Stimulated activated CD4-positive, alpha-beta T cell treated with anti-CD3 and anti-CD28 coated beads, Interleukin-12 subunit alpha, Interleukin-12 subunit beta, amount 100 ng/mL, for 4 hours (primary cell): ENCODE data around the gene PLCG2.

Experiments
- DNase-seq: peaks from one replicate; pipeline ENCODE4 v3.0.0-alpha.2; 2020

Gene PLCG2

GRCh38 chr16:81882559-81882958 is 103.5 kb downstream of the PLCG2 start:
- DNase-seq, result no peak

GRCh38 chr16:81883235-81883634 is 104.1 kb downstream of the PLCG2 start:
- DNase-seq, result no peak

- peak; percentile 6 for DNase-seq
These were observed 107.0 kb downstream of the PLCG2 start for GRCh38 chr16:81885976-81886586.

GRCh38 chr16:81888520-81889394 is 109.7 kb downstream of the PLCG2 start:
- DNase-seq, result no peak

GRCh38 chr16:81891736-81892364 is 112.8 kb downstream of the PLCG2 start:
- no peak for DNase-seq

GRCh38 chr16:81894592-81894991 is 115.5 kb downstream of the PLCG2 start:
- DNase-seq, result no peak

GRCh38 chr16:81896902-81897301 is 117.8 kb downstream of the PLCG2 start:
- DNase-seq, result no peak

GRCh38 chr16:81899601-81900000 is 120.5 kb downstream of the PLCG2 start:
- DNase-seq, result no peak

- no peak for DNase-seq
These were observed 120.9 kb downstream of the PLCG2 start for GRCh38 chr16:81900014-81900413.

GRCh38 chr16:81900456-81900855 is 121.4 kb downstream of the PLCG2 start:
- DNase-seq, result no peak

- no peak for DNase-seq
These were observed 122.4 kb downstream of the PLCG2 start for GRCh38 chr16:81901484-81901883.

- DNase-seq, result no peak
These were observed 122.9 kb downstream of the PLCG2 start for GRCh38 chr16:81902025-81902424.

GRCh38 chr16:81904320-81904719 is 125.2 kb downstream of the PLCG2 start:
- no peak for DNase-seq

- no peak for DNase-seq
These were observed 126.2 kb downstream of the PLCG2 start for GRCh38 chr16:81905277-81905676.

- no peak for DNase-seq
These were observed 128.6 kb downstream of the PLCG2 start for GRCh38 chr16:81907681-81908080.

GRCh38 chr16:81908466-81909262 is 129.6 kb downstream of the PLCG2 start:
- DNase-seq, result no peak

- no peak for DNase-seq
These were observed 131.3 kb downstream of the PLCG2 start for GRCh38 chr16:81910366-81910885.

- DNase-seq, result no peak
These were observed 133.3 kb downstream of the PLCG2 start for GRCh38 chr16:81912395-81912794.

GRCh38 chr16:81913222-81913621 is 134.1 kb downstream of the PLCG2 start:
- DNase-seq, result no peak

- no peak for DNase-seq
These were observed 138.3 kb downstream of the PLCG2 start for GRCh38 chr16:81917375-81917774.

GRCh38 chr16:81918927-81919326 is 139.8 kb downstream of the PLCG2 start:
- DNase-seq, result no peak

GRCh38 chr16:81920498-81920897 is 141.4 kb downstream of the PLCG2 start:
- DNase-seq, result no peak
